ENCODE results near the gene MAT2B.
"Not testable (repeated sequence)": the region's sequence is repeated elsewhere in the genome, so short reads cannot be mapped to it uniquely, and the experiment has no call there.

MAT2B gene

DNA sequence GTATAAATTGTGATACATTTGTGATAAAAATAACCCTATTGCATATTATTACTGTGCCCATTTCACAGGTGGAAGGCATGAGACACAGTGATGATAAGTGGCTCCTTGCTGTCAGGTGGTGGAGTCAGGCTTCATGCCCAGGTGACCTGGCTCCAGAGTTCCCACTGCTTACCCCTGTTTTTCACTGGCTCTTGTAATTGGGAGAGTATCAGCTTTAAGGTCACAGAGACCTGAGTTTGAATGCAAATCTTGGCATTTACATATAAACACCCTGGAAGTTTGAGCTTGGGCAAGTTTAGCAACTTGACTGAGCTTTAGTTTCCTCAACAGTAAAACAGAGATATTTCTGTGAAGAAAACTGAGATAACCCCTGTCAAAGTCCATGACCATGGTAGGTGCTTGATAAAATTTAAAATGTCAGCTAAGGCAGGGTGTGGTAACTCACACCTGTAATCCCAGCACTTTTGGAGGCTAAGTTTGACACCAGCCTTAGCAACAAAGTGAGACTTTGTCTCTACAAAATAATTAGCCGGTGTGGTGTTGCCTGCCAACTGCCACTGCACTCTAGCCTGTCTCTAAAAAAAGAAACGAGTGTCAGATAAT is 29.2 kb downstream of the MAT2B start:
- Histone ChIP-seq H3K9ac (no peak overlapping the region), H3K27me3 (ENCODE audit: insufficient read depth, low read depth) (no peaks in the 10 kb centered on the region), H3K79me2 (ENCODE audit: insufficient read depth, low read depth) (no peaks in the 10 kb centered on the region), H3K4me3 (IDR thresholded peaks at IDR 0.05; ENCODE audit: insufficient read depth, low read depth, low read length) (no peak overlapping the region), H4K20me1 (ENCODE audit: insufficient read depth) (no peaks in the 10 kb centered on the region), H2AFZ (ENCODE audit: low read depth) (no peak overlapping the region), H3K36me3 (ENCODE audit: insufficient read depth) (no peaks in the 10 kb centered on the region), H3K4me2 (no peak overlapping the region), H3K4me1 (ENCODE audit: low read depth, poor library complexity, severe bottlenecking) (no peaks in the 10 kb centered on the region), H3K27ac (no peak overlapping the region)
- TF ChIP-seq, protein P1, sequence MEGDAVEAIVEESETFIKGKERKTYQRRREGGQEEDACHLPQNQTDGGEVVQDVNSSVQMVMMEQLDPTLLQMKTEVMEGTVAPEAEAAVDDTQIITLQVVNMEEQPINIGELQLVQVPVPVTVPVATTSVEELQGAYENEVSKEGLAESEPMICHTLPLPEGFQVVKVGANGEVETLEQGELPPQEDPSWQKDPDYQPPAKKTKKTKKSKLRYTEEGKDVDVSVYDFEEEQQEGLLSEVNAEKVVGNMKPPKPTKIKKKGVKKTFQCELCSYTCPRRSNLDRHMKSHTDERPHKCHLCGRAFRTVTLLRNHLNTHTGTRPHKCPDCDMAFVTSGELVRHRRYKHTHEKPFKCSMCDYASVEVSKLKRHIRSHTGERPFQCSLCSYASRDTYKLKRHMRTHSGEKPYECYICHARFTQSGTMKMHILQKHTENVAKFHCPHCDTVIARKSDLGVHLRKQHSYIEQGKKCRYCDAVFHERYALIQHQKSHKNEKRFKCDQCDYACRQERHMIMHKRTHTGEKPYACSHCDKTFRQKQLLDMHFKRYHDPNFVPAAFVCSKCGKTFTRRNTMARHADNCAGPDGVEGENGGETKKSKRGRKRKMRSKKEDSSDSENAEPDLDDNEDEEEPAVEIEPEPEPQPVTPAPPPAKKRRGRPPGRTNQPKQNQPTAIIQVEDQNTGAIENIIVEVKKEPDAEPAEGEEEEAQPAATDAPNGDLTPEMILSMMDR (conservative IDR thresholded peaks at IDR 0.05; ENCODE audit: low read depth, low read length) = no peak

DNA sequence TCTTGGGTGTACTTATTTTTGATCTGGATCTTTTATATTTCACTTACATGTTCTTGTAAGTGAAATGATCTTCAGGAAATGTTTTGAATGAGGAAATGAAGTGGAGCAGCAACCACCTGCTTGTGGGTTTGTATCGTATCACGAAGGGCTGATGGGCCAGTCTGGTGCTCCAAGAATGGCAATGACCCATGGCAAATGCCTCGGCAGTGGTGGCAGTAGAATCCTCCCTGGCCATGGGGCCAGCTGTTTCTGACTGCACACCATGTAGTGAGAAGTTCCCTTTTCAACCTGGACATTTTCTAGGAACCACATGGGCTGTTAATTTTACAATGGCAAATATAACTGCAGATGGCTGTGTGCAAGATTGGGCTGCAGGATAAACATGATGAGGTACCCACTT is 29.9 kb downstream of the MAT2B start:
- H3K4me3 ChIP-seq (IDR thresholded peaks at IDR 0.05; ENCODE audit: insufficient read depth, low read depth, low read length) = no peak overlapping the region
- no peak overlapping the region for H3K4me2 ChIP-seq
- H3K27me3 ChIP-seq (ENCODE audit: insufficient read depth, low read depth) = no peaks in the 10 kb centered on the region
- no peaks in the 10 kb centered on the region for H3K79me2 ChIP-seq (ENCODE audit: insufficient read depth, low read depth)
- TF ChIP-seq, protein P1 (conservative IDR thresholded peaks at IDR 0.05; ENCODE audit: low read depth, low read length) = no peak
- H3K27ac ChIP-seq = no peak overlapping the region
- no peak overlapping the region for H2AFZ ChIP-seq (ENCODE audit: low read depth)
- H4K20me1 ChIP-seq (ENCODE audit: insufficient read depth) = no peaks in the 10 kb centered on the region
- no peak overlapping the region for H3K9ac ChIP-seq
- no peaks in the 10 kb centered on the region for H3K4me1 ChIP-seq (ENCODE audit: low read depth, poor library complexity, severe bottlenecking)
- no peaks in the 10 kb centered on the region for H3K36me3 ChIP-seq (ENCODE audit: insufficient read depth)

DNA sequence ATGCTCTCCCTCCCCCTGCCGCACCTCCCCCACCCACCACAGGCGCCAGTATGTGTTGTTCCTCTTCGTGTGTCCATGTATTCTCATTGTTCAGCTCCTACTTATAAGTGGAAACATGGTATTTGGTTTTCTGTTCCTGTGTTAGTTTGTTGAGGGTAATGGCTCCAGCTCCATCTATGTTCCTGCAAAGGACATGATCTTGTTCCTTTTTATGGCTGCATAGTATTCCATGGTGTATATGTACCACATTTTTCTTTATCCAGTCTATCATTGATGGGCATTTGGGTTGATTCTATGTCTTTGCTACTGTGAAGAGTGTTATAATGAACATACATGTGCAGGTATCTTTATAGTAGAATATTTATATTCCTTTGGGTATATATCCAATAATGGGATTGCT is 31.0 kb downstream of the MAT2B start:
- not testable (repeated sequence) for H3K79me2 ChIP-seq (ENCODE audit: insufficient read depth, low read depth); H4K20me1 ChIP-seq (ENCODE audit: insufficient read depth); H3K27ac ChIP-seq; H3K9ac ChIP-seq; H3K27me3 ChIP-seq (ENCODE audit: insufficient read depth, low read depth); H3K36me3 ChIP-seq (ENCODE audit: insufficient read depth); H3K4me1 ChIP-seq (ENCODE audit: low read depth, poor library complexity, severe bottlenecking); H2AFZ ChIP-seq (ENCODE audit: low read depth); H3K4me3 ChIP-seq (IDR thresholded peaks at IDR 0.05; ENCODE audit: insufficient read depth, low read depth, low read length); H3K4me2 ChIP-seq

DNA sequence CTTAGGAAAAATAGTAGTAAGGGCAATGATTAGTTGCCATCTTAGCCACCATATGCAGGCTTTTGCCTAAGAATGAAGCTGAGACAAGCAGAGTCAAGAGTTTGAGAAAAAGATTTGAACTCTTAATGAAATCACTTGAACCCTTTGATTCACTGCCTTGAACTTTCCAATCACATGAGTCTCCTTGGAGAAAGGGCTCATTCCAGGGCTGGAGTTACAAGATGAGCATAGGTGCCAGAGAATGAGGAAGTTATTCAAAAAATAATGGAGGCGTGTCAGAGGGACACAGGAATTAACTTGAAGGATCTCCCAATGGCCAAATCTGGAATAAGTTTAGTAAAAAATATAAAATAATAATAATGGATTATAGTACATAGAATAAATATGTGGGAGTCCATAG is 35.3 kb downstream of the MAT2B start:
- no peak overlapping the region for H2AFZ ChIP-seq (ENCODE audit: low read depth)
- H4K20me1 ChIP-seq (ENCODE audit: insufficient read depth) = no peaks in the 10 kb centered on the region
- H3K36me3 ChIP-seq (ENCODE audit: insufficient read depth) = no peaks in the 10 kb centered on the region
- no peak overlapping the region for H3K4me2 ChIP-seq
- no peaks in the 10 kb centered on the region for H3K4me1 ChIP-seq (ENCODE audit: low read depth, poor library complexity, severe bottlenecking)
- no peak overlapping the region for H3K27ac ChIP-seq
- no peaks in the 10 kb centered on the region for H3K27me3 ChIP-seq (ENCODE audit: insufficient read depth, low read depth)
- no peaks in the 10 kb centered on the region for H3K79me2 ChIP-seq (ENCODE audit: insufficient read depth, low read depth)
- H3K9ac ChIP-seq = no peak overlapping the region
- TF ChIP-seq, protein P1 (conservative IDR thresholded peaks at IDR 0.05; ENCODE audit: low read depth, low read length) = no peak
- H3K4me3 ChIP-seq (IDR thresholded peaks at IDR 0.05; ENCODE audit: insufficient read depth, low read depth, low read length) = no peak overlapping the region

DNA sequence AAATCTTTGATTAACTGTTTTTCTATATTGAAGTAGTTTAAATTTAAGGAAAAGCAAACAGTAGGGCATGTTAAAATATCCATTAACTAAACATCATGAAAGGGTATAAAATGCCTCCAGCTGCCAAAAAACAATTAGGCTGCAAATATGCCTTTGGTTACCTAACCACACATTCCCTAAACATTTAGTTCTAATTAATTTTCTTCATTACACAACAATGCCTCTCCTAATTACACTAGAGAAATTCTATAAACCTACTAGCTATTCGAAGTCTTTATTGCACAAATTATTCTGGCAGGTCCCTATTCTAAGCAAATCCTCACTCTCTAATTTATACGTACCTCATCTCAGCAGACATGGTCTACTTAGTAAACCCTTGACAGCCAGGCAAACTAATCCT is 37.4 kb downstream of the MAT2B start:
- Histone ChIP-seq H3K27ac (no peak overlapping the region), H4K20me1 (ENCODE audit: insufficient read depth) (no peaks in the 10 kb centered on the region), H3K27me3 (ENCODE audit: insufficient read depth, low read depth) (no peaks in the 10 kb centered on the region), H3K9ac (no peak overlapping the region), H2AFZ (ENCODE audit: low read depth) (no peak overlapping the region), H3K4me2 (no peak overlapping the region), H3K79me2 (ENCODE audit: insufficient read depth, low read depth) (no peaks in the 10 kb centered on the region), H3K4me3 (IDR thresholded peaks at IDR 0.05; ENCODE audit: insufficient read depth, low read depth, low read length) (no peak overlapping the region), H3K36me3 (ENCODE audit: insufficient read depth) (no peaks in the 10 kb centered on the region), H3K4me1 (ENCODE audit: low read depth, poor library complexity, severe bottlenecking) (no peaks in the 10 kb centered on the region)
- TF ChIP-seq, protein P1 (conservative IDR thresholded peaks at IDR 0.05; ENCODE audit: low read depth, low read length) = no peak
